Measurements from ENCODE around the gene PCSK4. TPM values are rescaled to one million over a fixed set of nuclear protein-coding genes. Genes with fewer than 3 reads are reported as not detected.
A peak's percentile ranks its signal among the peaks of the same experiment; 100 is the strongest.

PCSK4 gene
- total and polyA plus RNA-seq, 10 of the 15 experiments (the other 5 are each of a cell fraction or from before 2014, with no cell fraction given) = 0.27 to 0.99 (median 0.40) TPM; not detected in 3

DNA sequence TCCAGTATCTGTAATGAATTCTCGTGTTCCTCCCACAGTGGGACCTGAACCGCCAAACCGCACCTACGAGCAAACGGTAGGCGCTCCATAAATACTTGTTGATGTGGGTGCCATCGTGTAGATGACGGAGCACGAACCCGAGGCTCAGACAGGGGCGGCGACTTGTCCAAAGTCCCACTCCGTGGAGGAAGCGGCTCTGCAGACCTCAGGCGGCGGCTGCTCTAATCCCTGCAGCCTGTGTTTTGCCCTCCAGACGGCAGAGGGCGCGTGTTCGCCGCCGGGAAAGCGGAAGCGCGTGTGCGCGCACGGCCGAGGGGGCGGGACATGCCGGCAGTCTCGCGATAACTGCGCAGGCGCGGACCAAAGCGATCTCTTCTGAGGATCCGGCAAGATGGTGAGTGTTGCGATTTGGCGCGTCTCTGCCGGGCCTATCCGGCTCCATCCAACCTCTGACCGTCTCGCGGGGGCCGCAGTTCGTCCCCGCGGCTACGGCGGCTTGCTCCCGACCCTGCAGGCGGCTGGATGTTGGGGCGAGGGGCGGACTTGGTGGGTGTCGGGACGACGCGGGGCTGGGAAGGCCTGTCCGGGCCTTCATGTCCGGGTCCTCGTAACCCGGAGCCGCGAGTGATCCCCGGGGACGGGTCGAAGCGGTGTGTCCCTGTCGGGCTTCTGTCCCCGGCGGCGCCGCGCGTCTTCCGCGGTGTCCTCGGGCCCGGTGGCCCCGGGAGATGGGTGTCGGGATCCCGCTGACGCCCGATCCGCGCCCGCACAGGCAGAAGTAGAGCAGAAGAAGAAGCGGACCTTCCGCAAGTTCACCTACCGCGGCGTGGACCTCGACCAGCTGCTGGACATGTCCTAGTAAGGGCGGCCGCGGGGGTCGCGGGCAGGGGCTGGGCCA is 51.9 kb downstream of the PCSK4 start, which contains the start of gene RPS15 (continued):
- no peak for TF ChIP-seq CEBPB (IDR thresholded peaks at IDR 0.05; ENCODE audit: borderline replicate concordance in 1 of 2, low read depth in 2 of 2, low read length in 2 of 2)
- TF ChIP-seq, protein P1, sequence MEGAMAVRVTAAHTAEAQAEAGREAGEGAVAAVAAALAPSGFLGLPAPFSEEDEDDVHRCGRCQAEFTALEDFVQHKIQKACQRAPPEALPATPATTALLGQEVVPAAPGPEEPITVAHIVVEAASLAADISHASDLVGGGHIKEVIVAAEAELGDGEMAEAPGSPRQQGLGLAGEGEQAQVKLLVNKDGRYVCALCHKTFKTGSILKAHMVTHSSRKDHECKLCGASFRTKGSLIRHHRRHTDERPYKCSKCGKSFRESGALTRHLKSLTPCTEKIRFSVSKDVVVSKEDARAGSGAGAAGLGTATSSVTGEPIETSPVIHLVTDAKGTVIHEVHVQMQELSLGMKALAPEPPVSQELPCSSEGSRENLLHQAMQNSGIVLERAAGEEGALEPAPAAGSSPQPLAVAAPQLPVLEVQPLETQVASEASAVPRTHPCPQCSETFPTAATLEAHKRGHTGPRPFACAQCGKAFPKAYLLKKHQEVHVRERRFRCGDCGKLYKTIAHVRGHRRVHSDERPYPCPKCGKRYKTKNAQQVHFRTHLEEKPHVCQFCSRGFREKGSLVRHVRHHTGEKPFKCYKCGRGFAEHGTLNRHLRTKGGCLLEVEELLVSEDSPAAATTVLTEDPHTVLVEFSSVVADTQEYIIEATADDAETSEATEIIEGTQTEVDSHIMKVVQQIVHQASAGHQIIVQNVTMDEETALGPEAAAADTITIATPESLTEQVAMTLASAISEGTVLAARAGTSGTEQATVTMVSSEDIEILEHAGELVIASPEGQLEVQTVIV (IDR thresholded peaks at IDR 0.05; ENCODE audit: borderline replicate concordance, partially characterized antibody) = peak; percentile 52
- TF ChIP-seq, protein P2, sequence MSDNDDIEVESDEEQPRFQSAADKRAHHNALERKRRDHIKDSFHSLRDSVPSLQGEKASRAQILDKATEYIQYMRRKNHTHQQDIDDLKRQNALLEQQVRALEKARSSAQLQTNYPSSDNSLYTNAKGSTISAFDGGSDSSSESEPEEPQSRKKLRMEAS (IDR thresholded peaks at IDR 0.05; ENCODE audit: low read depth, low read length) = peak; percentile 82
- TF ChIP-seq, protein P3, sequence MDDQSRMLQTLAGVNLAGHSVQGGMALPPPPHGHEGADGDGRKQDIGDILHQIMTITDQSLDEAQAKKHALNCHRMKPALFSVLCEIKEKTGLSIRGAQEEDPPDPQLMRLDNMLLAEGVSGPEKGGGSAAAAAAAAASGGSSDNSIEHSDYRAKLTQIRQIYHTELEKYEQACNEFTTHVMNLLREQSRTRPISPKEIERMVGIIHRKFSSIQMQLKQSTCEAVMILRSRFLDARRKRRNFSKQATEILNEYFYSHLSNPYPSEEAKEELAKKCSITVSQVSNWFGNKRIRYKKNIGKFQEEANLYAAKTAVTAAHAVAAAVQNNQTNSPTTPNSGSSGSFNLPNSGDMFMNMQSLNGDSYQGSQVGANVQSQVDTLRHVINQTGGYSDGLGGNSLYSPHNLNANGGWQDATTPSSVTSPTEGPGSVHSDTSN (IDR thresholded peaks at IDR 0.05; ENCODE audit: insufficient replicate concordance, low read depth, low read length) = no peak
- no peak for TF ChIP-seq JUND (IDR thresholded peaks at IDR 0.05; ENCODE audit: low read depth, low read length)
- TF ChIP-seq, protein P4, sequence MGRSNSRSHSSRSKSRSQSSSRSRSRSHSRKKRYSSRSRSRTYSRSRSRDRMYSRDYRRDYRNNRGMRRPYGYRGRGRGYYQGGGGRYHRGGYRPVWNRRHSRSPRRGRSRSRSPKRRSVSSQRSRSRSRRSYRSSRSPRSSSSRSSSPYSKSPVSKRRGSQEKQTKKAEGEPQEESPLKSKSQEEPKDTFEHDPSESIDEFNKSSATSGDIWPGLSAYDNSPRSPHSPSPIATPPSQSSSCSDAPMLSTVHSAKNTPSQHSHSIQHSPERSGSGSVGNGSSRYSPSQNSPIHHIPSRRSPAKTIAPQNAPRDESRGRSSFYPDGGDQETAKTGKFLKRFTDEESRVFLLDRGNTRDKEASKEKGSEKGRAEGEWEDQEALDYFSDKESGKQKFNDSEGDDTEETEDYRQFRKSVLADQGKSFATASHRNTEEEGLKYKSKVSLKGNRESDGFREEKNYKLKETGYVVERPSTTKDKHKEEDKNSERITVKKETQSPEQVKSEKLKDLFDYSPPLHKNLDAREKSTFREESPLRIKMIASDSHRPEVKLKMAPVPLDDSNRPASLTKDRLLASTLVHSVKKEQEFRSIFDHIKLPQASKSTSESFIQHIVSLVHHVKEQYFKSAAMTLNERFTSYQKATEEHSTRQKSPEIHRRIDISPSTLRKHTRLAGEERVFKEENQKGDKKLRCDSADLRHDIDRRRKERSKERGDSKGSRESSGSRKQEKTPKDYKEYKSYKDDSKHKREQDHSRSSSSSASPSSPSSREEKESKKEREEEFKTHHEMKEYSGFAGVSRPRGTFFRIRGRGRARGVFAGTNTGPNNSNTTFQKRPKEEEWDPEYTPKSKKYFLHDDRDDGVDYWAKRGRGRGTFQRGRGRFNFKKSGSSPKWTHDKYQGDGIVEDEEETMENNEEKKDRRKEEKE (IDR thresholded peaks at IDR 0.05) = 0 out of 2 replicates have a peak, but pooled peaks have one; percentile 16
- TF ChIP-seq TARDBP (IDR thresholded peaks at IDR 0.05; ENCODE audit: borderline replicate concordance) = peak; percentile 61; the same call in 1 of the 2 replicates
- TF ChIP-seq HDAC6 (IDR thresholded peaks at IDR 0.05; ENCODE audit: unreplicated experiment) = peak; percentile 58
- no peak for TF ChIP-seq PAX8 (IDR thresholded peaks at IDR 0.05)
- TF ChIP-seq, protein P5, sequence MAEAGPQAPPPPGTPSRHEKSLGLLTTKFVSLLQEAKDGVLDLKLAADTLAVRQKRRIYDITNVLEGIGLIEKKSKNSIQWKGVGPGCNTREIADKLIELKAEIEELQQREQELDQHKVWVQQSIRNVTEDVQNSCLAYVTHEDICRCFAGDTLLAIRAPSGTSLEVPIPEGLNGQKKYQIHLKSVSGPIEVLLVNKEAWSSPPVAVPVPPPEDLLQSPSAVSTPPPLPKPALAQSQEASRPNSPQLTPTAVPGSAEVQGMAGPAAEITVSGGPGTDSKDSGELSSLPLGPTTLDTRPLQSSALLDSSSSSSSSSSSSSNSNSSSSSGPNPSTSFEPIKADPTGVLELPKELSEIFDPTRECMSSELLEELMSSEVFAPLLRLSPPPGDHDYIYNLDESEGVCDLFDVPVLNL (IDR thresholded peaks at IDR 0.05; ENCODE audit: low read depth, low read length) = peak; percentile 49; the same call in 1 of the 2 replicates
- no peak for TF ChIP-seq ZNF274 (IDR thresholded peaks at IDR 0.05; ENCODE audit: insufficient read depth, insufficient read length)
- peak; percentile 31; the same call in 1 of the 2 replicates for TF ChIP-seq RAD21 (IDR thresholded peaks at IDR 0.05; ENCODE audit: insufficient read depth, low read depth, low read length)
- peak; percentile 89; the same call in 1 of the 2 replicates for TF ChIP-seq KAT2A (conservative IDR thresholded peaks at IDR 0.05; ENCODE audit: control insufficient read depth, low read depth, low read length)
- TF ChIP-seq HCFC1 (IDR thresholded peaks at IDR 0.05; ENCODE audit: low read length) = peak; percentile 71
- peak; percentile 98 for TF ChIP-seq MYC (IDR thresholded peaks at IDR 0.05; ENCODE audit: insufficient read depth, insufficient read length, insufficient replicate concordance, low read length, severe bottlenecking)

All from GM12878 (cell line).